GM23248 (cell line): ENCODE data around the gene ANKRD11.

Experiments used
- EZH2 ChIP-seq: fragments of 200-600 bp; sonication (generic); IDR thresholded peaks from 2 replicates; pipeline ENCODE4 v1.6.1; 2018; ENCODE audit warnings: antibody characterized with exemption, mild to moderate bottlenecking; ENCODE audit not compliant: insufficient read depth, poor library complexity, severe bottlenecking
- EZH2phosphoT487 ChIP-seq: fragments of 200-600 bp; sonication (generic); IDR thresholded peaks from 2 replicates; pipeline ENCODE4 v1.6.1; 2018; ENCODE audit warnings: antibody characterized with exemption, moderate library complexity, mild to moderate bottlenecking, low read depth; ENCODE audit not compliant: insufficient read depth

GRCh38 chr16:89366561-89367537 is 123.5 kb downstream of the ANKRD11 start:
- TF ChIP-seq EZH2 (no peak), EZH2phosphoT487 (no peak)
